NCI-H1694 treated with DMSO at 0.1 percent for 48 hours (cell line): ENCODE measurements around the gene NPDC1.
A peak's percentile ranks its signal among the peaks of the same experiment; 100 is the strongest.

Experiments
- DNase-seq: peaks from one replicate; lab custom pipeline; 2025; lab: John Stamatoyannopoulos, UW

The NPDC1 gene

GRCh38 chr9:137055385-137056364, 9.7 kb upstream of the NPDC1 start:
- DNase-seq: no peak

GRCh38 chr9:137054932-137055384, 9.0 kb upstream of the NPDC1 start:
- no peak for DNase-seq

GRCh38 chr9:137053944-137054931, 8.3 kb upstream of the NPDC1 start, which contains the start of gene ENTPD2:
ENTPD2 (minus strand) TSS chr9:137054061; CDS start chr9:137053997, 64 bp downstream.
- DNase-seq: no peak

- no peak for DNase-seq
Observed at GRCh38 chr9:137052998-137053943, 7.3 kb upstream of the NPDC1 start.

GRCh38 chr9:137052293-137052692, 6.3 kb upstream of the NPDC1 start:
- no peak for DNase-seq

GRCh38 chr9:137051145-137051724, 5.3 kb upstream of the NPDC1 start:
- no peak for DNase-seq

GRCh38 chr9:137050570-137050969, 4.6 kb upstream of the NPDC1 start:
- no peak for DNase-seq

- peak; percentile 50 for DNase-seq
Observed at GRCh38 chr9:137049544-137050449, 3.8 kb upstream of the NPDC1 start.

GRCh38 chr9:137048655-137049543, 2.9 kb upstream of the NPDC1 start:
- DNase-seq: no peak

- peak; percentile 41 for DNase-seq
Observed at GRCh38 chr9:137045294-137046087, 486 bp downstream of the NPDC1 start.

GRCh38 chr9:137044502-137045177, 1.3 kb downstream of the NPDC1 start:
- DNase-seq: no peak

- DNase-seq: no peak
Observed at GRCh38 chr9:137044037-137044436, 1.9 kb downstream of the NPDC1 start.

GRCh38 chr9:137042751-137043727, 2.9 kb downstream of the NPDC1 start:
- no peak for DNase-seq

- DNase-seq: no peak
Observed at GRCh38 chr9:137041124-137041523, 4.9 kb downstream of the NPDC1 start.

- no peak for DNase-seq
Observed at GRCh38 chr9:137040568-137040967, 5.4 kb downstream of the NPDC1 start.
